ENCODE results near the gene DCAF11. TPM values are rescaled to one million over a fixed set of nuclear protein-coding genes. Genes with fewer than 3 reads are reported as not detected.

Gene DCAF11
- total RNA-seq, 1 experiment from 2014 or later = 68.2 TPM

- intact Hi-C loops (cut with micrococcal nuclease) = no loop called here
- Histone ChIP-seq H3K27ac (ENCODE audit: low read length) (no peak overlapping the region), H3K9me2 (replicated peaks; ENCODE audit: low read length) (no peaks in the 10 kb centered on the region), H3K79me2 (ENCODE audit: low read length) (no peaks in the 10 kb centered on the region), H3K4me2 (ENCODE audit: low read length) (no peak overlapping the region), H3K9ac (ENCODE audit: low read length) (no peak overlapping the region), H3K36me3 (ENCODE audit: low read depth, low read length) (peaks cover 36% of the 10 kb centered on the region; the same call in 1 of the 2 replicates), H3K9me3 (ENCODE audit: low read length) (no peaks in the 10 kb centered on the region), H4K20me1 (ENCODE audit: low read length) (no peaks in the 10 kb centered on the region), H2AFZ (ENCODE audit: low read length) (no peak overlapping the region), H3K4me1 (ENCODE audit: insufficient read depth, low read length) (peaks cover 12% of the 10 kb centered on the region), H3F3A (ENCODE audit: low read length, unreplicated experiment) (peaks cover 4% of the 10 kb centered on the region), H3K4me3 (ENCODE audit: low read length) (no peak overlapping the region), H3K27me3 (ENCODE audit: low read length) (no peaks in the 10 kb centered on the region)
- DNase-seq (no peak), ATAC-seq (no peak)
- POLR2A ChIA-PET (ENCODE audit: unreplicated experiment) = no interaction called here
- BruUV-seq (replicated peaks) = no TSS peak
- CTCF ChIA-PET = no interaction called here
- no peak for TF ChIP-seq CTCF (conservative IDR thresholded peaks at IDR 0.05; ENCODE audit: low read depth, low read length)
Observed at GRCh38 chr14:24156840-24157239, 42.3 kb downstream of the DCAF11 start.

- Histone ChIP-seq H3K4me3 (ENCODE audit: low read length) (no peak overlapping the region), H3K9me2 (replicated peaks; ENCODE audit: low read length) (no peaks in the 10 kb centered on the region), H2AFZ (ENCODE audit: low read length) (no peak overlapping the region), H3F3A (ENCODE audit: low read length, unreplicated experiment) (peaks cover 4% of the 10 kb centered on the region), H3K36me3 (ENCODE audit: low read depth, low read length) (peaks cover 34% of the 10 kb centered on the region; the same call in 1 of the 2 replicates), H3K79me2 (ENCODE audit: low read length) (no peaks in the 10 kb centered on the region), H3K9ac (ENCODE audit: low read length) (no peak overlapping the region), H4K20me1 (ENCODE audit: low read length) (no peaks in the 10 kb centered on the region), H3K4me1 (ENCODE audit: insufficient read depth, low read length) (peaks cover 13% of the 10 kb centered on the region), H3K4me2 (ENCODE audit: low read length) (no peak overlapping the region), H3K9me3 (ENCODE audit: low read length) (no peaks in the 10 kb centered on the region), H3K27me3 (ENCODE audit: low read length) (no peaks in the 10 kb centered on the region), H3K27ac (ENCODE audit: low read length) (no peak overlapping the region)
- intact Hi-C loops (cut with micrococcal nuclease) = no loop called here
- no peak for ATAC-seq
- no TSS peak for BruUV-seq (replicated peaks)
- no peak for DNase-seq
- no peak for TF ChIP-seq EZH2 (IDR thresholded peaks at IDR 0.05; ENCODE audit: low read length, unreplicated experiment)
- no peak for TF ChIP-seq EZH2phosphoT487 (IDR thresholded peaks at IDR 0.05; ENCODE audit: borderline replicate concordance, low read length)
- no peak for TF ChIP-seq CTCF (conservative IDR thresholded peaks at IDR 0.05; ENCODE audit: low read depth, low read length)
- ChIA-PET CTCF (no interaction called here), POLR2A (ENCODE audit: unreplicated experiment) (no interaction called here)
Observed at GRCh38 chr14:24157331-24157730, 42.8 kb downstream of the DCAF11 start.

GRCh38 chr14:24159777-24160498 lies 45.4 kb downstream of the DCAF11 start:
- H3K79me2 ChIP-seq (ENCODE audit: low read length) = no peaks in the 10 kb centered on the region

More at GRCh38 chr14:24159777-24160498, 45.4 kb downstream of the DCAF11 start:
- CTCF ChIA-PET = interaction anchor here (0.6 to 1.3 kb wide), 2 partner anchors 24 to 51 kb away, joined by 3 to 4 read pairs; partner anchors contain the start of gene PSME1
- ATAC-seq (no peak), DNase-seq (no peak)
- BruUV-seq (replicated peaks) = no TSS peak
- H4K20me1 ChIP-seq (ENCODE audit: low read length) = no peaks in the 10 kb centered on the region
- peaks cover 13% of the 10 kb centered on the region for H3K4me1 ChIP-seq (ENCODE audit: insufficient read depth, low read length)
- H3K9me3 ChIP-seq (ENCODE audit: low read length) = no peaks in the 10 kb centered on the region
- H3K9me2 ChIP-seq (replicated peaks; ENCODE audit: low read length) = no peaks in the 10 kb centered on the region
- H3K9ac ChIP-seq (ENCODE audit: low read length) = no peak overlapping the region
- no peaks in the 10 kb centered on the region for H3K27me3 ChIP-seq (ENCODE audit: low read length)
- intact Hi-C loops (cut with micrococcal nuclease) = loop anchor here (2.0 kb wide), 1 partner anchor 101 kb away; no protein-coding TSS in a partner anchor
- no peak for TF ChIP-seq EZH2 (IDR thresholded peaks at IDR 0.05; ENCODE audit: low read length, unreplicated experiment)
- no peak for TF ChIP-seq CTCF (conservative IDR thresholded peaks at IDR 0.05; ENCODE audit: low read depth, low read length)
- no peak for TF ChIP-seq EZH2phosphoT487 (IDR thresholded peaks at IDR 0.05; ENCODE audit: borderline replicate concordance, low read length)
- H3K36me3 ChIP-seq (ENCODE audit: low read depth, low read length) = peaks cover 35% of the 10 kb centered on the region
- no peak overlapping the region for H3K4me2 ChIP-seq (ENCODE audit: low read length)
- POLR2A ChIA-PET (ENCODE audit: unreplicated experiment) = interaction anchor here (0.5 kb wide), 1 partner anchor 54 kb away, joined by 3 read pairs; no protein-coding TSS in a partner anchor
- no peak overlapping the region for H2AFZ ChIP-seq (ENCODE audit: low read length)
- peaks cover 4% of the 10 kb centered on the region for H3F3A ChIP-seq (ENCODE audit: low read length, unreplicated experiment)
- no peak overlapping the region for H3K4me3 ChIP-seq (ENCODE audit: low read length)
- no peak overlapping the region for H3K27ac ChIP-seq (ENCODE audit: low read length)
